ENCODE measurements around the gene NAGLU.
A peak's percentile ranks its signal among the peaks of the same experiment; 100 is the strongest.
"Not testable (repeated sequence)": the region's sequence is repeated elsewhere in the genome, so short reads cannot be mapped to it uniquely, and the experiment has no call there.

NAGLU gene

GRCh38 chr17:42521666-42522262, 14.3 kb upstream of the NAGLU start:
- DNase-seq (ENCODE audit: low read depth) = no peak

GRCh38 chr17:42522263-42522790, 13.7 kb upstream of the NAGLU start:
- DNase-seq (ENCODE audit: low read depth) = no peak

GRCh38 chr17:42522798-42523278, 13.2 kb upstream of the NAGLU start:
- DNase-seq (ENCODE audit: low read depth) = no peak

GRCh38 chr17:42525221-42525620, 10.8 kb upstream of the NAGLU start:
- no peak for DNase-seq (ENCODE audit: low read depth)

- no peak for DNase-seq (ENCODE audit: low read depth)
Observed at GRCh38 chr17:42526031-42526444, 10.0 kb upstream of the NAGLU start.

- DNase-seq (ENCODE audit: low read depth) = no peak
Observed at GRCh38 chr17:42527932-42528331, 8.1 kb upstream of the NAGLU start.

- no peak for DNase-seq (ENCODE audit: low read depth)
Observed at GRCh38 chr17:42529061-42529460, 7.0 kb upstream of the NAGLU start.

- no peak for DNase-seq (ENCODE audit: low read depth)
Observed at GRCh38 chr17:42530952-42531454, 5.0 kb upstream of the NAGLU start.

- DNase-seq (ENCODE audit: low read depth) = peak; percentile 44
Observed at GRCh38 chr17:42531455-42532354, 4.3 kb upstream of the NAGLU start.

GRCh38 chr17:42535155-42536047, 640 bp upstream of the NAGLU start:
- DNase-seq (ENCODE audit: low read depth) = no peak

- peak; percentile 61 for DNase-seq (ENCODE audit: low read depth)
Observed at GRCh38 chr17:42536372-42537155, 523 bp downstream of the NAGLU start.

GRCh38 chr17:42537156-42537805, 1.2 kb downstream of the NAGLU start:
- DNase-seq (ENCODE audit: low read depth) = no peak

GRCh38 chr17:42537826-42538451, 1.9 kb downstream of the NAGLU start:
- DNase-seq (ENCODE audit: low read depth) = no peak

- no peak for DNase-seq (ENCODE audit: low read depth)
Observed at GRCh38 chr17:42538482-42538881, 2.4 kb downstream of the NAGLU start.

- not testable (repeated sequence) for DNase-seq (ENCODE audit: low read depth)
Observed at GRCh38 chr17:42540558-42540957, 4.5 kb downstream of the NAGLU start.

GRCh38 chr17:42541041-42541833, 5.2 kb downstream of the NAGLU start:
- no peak for DNase-seq (ENCODE audit: low read depth)

- DNase-seq (ENCODE audit: low read depth) = no peak
Observed at GRCh38 chr17:42543190-42544079, 7.4 kb downstream of the NAGLU start.

- no peak for DNase-seq (ENCODE audit: low read depth)
Observed at GRCh38 chr17:42544874-42545283, 8.8 kb downstream of the NAGLU start.

Data from activated T-helper 9 cell treated with anti-CD3 and anti-CD28 coated beads, Interleukin-2, amount 50 U/mL, for 16 hours (primary cell).